GM12865 (cell line): ENCODE data around the gene LGR6.
"Not testable (repeated sequence)": the region's sequence is repeated elsewhere in the genome, so short reads cannot be mapped to it uniquely, and the experiment has no call there.

Experiments used
- DNase-seq: peaks from one replicate; pipeline ENCODE4 v3.0.0; 2010; ENCODE audit warnings: low read depth
- H3K4me3 ChIP-seq: 2 replicates; pipeline ENCODE4 v1.5.1; 2011; ENCODE audit warnings: mild to moderate bottlenecking, low read depth, low read length, control low read depth
- CTCF ChIP-seq: IDR thresholded peaks from 2 replicates; pipeline ENCODE4 v1.5.1; 2011; ENCODE audit warnings: low read length, control low read depth, low read depth, inconsistent platforms; ENCODE audit not compliant: insufficient read depth; ENCODE audit errors: missing control alignments

Gene LGR6

DNA sequence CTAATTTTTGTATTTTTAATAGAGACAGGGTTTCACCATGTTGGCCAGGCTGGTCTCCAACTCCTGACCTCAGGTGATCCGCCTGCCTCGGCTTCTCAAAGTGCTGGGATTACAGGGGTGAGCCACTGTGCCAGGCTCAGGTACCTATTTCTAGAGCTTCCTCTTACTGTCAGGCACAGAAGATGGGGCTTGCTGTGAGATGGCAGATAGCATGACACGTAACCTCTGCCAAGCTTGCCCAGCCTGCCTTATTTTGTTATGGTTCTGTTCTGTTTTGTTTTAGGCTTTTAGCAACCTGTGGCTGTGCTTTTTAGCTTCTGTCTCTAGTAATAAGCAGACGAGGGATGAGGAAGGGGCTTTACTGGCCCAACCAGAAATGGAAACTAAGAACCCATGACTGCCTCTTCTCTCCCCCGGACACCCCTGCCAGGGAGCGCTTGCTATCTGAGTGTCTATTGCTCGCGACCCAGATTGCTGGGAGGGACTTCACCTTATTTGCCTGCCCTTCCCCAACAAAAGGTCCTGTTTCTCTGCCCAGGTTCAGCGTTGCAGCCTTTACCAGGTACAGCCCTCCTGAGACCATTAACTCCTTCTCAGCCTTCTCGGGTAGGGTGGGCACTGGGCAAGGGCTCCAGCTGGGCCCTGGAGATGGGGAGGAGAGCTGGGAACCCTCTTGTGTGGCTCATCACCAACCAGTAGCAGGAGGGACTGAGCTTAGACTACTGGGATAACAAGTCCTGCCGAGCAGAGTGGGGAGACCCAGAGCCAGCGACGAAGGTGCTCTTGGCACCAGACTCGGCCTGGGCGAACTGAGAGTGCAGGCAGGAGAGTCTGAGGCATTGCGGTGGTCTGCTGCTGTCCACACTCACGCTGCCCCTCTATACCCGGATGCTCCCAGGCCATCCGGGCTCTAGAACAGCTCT lies 13.5 kb upstream of the LGR6 start:
- DNase-seq = no peak
- no peak for TF ChIP-seq CTCF
- H3K4me3 ChIP-seq = no peak overlapping the region

DNA sequence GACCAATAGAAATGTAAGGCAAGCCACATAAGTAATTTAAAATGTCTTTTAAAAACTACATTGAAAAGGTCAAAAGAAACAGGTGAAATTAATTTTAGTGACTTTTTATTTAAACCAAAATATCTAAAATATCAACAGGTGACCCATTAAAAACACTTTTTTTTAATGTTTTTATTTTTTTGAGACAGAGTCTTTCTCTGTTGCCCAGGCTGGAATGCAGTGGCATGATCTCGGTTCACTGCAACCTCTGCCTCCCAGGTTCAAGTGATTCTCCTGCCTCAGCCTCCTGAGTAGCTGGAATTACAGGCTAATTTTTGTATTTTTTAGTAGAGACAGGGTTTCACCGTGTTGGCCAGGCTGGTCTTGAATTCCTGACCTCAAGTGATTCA lies 12.9 kb upstream of the LGR6 start:
- not testable (repeated sequence) for H3K4me3 ChIP-seq, DNase-seq

GRCh38 chr1:202181586-202181985 lies 12.0 kb upstream of the LGR6 start:
- H3K4me3 ChIP-seq = no peak overlapping the region
- no peak for TF ChIP-seq CTCF
- DNase-seq = no peak

DNA sequence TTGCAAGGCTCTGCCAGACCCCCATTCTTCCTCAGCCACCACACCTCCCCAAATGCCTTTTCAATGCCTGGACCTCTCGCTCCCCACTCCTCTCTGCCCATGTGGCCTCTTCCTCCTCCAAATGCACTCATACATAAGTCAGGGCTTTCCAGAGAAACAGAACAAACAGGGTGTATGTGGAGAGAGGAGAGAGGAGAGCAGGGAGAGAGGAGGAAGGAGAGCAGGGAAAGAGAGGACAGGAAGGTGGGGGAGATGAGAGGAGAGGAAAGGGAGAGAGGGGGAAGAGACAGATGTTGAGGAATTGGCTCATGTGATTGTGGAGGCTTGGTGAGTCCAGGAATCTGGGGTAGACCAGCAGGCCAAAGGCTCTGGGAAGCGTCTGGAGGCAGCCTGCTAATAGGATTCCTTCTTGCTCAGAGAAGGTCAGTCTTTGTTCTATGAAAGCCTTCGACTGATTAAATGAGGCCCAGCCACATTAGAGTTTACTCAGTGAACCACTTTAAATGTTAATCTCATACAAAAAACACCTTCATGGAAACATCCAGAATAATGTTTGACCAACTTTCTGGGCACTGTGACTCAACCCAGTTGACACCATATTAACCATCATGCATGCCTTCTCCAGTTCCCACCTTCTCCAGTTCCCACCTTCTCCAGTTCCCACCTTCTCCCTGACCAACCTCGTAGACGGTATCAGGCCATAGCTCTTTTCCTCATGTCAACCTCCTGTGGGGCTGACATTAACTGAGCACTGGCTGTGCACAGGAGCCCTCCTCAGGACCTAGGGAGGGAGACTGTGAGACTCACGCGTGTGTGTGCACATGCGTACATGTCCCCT lies 11.3 kb upstream of the LGR6 start:
- no peak overlapping the region for H3K4me3 ChIP-seq
- no peak for DNase-seq
- TF ChIP-seq CTCF = no peak

DNA sequence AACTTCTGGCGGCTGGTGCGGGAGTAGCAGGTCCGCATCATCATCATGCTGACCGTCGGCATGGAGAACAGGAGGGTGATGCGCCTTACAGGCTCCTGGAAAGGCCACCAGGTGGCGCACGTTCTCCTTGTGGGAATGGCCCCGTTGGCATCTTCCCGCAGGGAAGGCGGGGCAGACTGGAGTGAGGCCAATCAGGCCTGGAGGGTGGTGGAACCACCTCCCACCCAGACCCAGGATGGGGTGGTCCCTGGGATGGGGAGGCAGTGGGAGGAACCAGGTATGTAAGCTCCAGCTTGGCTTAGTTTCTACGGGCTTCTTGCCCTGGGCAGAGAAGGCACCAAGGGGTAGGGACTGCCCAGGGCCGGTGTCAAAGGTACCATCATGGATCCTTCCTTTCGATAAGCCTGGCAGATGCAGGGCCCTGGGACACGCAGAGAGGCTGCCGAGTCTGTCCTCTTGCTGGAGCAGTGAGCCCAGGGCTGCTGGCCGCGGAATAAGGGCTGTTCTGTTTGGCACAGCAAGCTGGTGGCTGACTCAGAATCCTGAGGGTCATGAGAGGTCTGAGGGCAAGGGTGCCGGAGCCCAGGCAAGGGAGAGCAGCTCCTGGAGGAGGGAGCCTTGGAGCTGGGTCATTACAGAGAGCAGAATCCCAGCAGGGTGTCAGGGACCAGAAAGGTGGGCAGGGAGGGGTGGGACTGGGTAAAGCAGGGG lies 8.7 kb upstream of the LGR6 start:
- H3K4me3 ChIP-seq = no peak overlapping the region
- TF ChIP-seq CTCF = peak; percentile 96
- DNase-seq = peak; percentile 79

GRCh38 chr1:202186327-202186726 lies 7.3 kb upstream of the LGR6 start:
- no peak for DNase-seq
- no peak overlapping the region for H3K4me3 ChIP-seq
- TF ChIP-seq CTCF = no peak
